ENCODE data around the gene KLHL25.

KLHL25 gene

DNA sequence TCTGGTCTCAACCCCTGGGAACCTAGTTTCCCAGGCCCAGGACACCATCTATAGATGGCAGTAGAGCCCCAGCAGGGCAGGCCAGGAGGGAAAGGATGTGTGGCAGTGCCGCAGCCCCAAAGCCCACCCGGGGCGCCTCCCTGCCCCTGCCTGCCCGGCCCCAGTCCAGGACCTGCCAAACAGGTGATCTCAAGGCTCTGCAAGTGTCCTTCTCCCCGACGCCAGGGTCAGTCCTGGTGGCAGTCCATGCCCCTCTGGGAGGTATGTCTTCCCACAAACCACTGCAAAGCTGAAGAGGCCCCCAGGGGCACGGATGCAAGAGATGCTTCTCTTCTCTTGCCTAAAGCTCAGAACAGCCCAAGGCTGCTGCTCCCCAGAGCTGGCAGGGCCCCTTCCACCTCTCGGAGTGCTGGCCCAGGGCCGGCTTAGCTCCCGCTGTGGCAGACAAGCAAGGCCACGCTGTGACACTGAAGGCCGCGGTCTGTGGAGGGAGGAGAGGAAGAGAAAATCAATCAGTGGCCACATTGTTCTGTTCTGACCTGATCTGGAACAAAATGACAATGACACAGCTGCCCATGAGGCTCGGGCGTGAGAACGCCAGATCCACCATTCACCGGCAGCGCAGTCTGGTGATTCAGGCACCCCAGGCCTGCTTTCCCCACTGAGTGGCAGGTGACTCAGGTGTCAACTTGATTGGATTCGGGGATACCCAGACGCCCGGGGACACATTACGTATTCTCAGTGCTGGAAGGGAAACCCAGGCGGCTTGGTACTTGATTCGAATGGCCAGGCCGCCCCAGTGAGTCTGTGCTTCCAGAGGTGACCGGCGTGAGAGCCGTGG lies 34.0 kb downstream of the KLHL25 start:
- no peak for DNase-seq

- no peak for DNase-seq
Measured at GRCh38 chr15:85760049-85760448, 34.7 kb downstream of the KLHL25 start.

- peak; percentile 1 for DNase-seq
Measured at GRCh38 chr15:85759376-85759775, 35.3 kb downstream of the KLHL25 start.

GRCh38 chr15:85758655-85758978 lies 36.1 kb downstream of the KLHL25 start:
- no peak for DNase-seq

DNA sequence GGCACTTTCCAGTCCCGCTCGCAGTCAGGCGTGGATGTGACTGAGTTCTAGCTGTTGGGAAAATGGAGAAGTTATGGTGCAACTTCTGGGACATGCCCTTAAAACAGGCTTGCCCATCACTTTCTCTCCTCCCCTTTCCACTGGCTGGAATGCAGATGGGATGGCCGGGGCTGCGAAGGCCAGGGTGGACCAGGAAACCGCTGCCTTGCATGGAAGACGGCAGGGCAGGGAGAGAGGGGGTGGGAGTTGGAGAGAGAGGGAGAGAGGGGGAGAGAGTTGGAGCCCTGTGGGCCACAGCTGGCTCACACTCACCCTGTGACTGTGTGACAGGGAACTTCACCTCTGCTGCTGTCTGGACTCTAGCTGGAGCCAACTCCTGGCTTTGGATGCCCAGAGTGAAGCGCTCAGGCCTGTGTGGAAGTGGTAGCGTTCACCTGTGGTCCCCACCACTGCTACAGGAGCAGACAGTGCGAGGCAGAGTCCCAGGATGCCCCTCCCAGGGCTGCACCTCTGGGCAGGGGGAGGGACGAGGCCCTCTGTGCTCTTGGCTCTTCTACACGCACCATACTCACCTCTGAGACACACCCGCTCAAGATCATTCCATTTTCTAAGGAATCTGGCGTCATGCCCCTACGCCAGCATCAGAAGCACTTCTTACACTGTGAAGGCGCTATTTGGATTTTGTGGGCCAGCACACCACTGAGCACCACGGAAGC lies 36.6 kb downstream of the KLHL25 start:
- DNase-seq: no peak

DNA sequence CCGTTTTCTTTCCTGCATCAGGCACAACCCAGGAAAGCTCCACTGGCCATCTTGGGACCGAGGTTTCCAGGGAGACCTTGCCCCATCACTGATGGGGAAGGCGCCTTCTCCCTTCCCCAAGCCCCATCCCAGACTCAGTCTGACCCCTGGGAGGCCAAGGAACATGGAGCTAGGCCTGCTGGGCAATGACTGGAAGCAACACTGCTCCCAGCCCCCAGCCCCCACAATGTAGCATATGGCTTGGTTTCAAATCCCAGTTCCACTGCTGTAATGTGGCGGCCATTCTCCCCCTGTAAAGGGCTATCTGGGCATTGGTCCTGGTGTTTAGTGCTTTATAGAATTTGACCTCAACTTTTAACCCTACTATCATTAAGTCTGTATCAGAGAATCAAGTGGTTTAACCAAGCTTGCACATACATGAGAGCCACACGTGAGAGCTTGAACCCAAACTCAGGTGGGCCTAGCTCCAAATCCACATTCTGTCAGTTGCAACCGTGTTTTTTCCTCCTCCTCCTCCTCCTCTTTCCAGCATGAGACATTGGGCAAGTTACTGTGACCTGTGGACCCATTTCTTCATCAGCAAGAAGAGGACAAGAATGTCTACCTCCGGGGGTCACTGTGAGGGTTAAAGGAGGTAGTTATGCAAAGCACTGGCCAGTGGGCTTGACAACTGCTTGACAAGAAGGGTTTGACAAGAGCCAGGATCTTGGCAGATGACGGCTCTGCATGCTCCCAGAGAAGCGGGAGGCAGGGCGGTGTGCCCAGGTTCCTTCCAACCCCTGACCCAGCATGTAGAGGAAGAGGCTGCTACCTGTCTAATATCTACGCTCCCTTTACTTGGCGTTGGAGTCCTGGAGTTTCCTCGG lies 37.4 kb downstream of the KLHL25 start:
- DNase-seq: no peak

DNA sequence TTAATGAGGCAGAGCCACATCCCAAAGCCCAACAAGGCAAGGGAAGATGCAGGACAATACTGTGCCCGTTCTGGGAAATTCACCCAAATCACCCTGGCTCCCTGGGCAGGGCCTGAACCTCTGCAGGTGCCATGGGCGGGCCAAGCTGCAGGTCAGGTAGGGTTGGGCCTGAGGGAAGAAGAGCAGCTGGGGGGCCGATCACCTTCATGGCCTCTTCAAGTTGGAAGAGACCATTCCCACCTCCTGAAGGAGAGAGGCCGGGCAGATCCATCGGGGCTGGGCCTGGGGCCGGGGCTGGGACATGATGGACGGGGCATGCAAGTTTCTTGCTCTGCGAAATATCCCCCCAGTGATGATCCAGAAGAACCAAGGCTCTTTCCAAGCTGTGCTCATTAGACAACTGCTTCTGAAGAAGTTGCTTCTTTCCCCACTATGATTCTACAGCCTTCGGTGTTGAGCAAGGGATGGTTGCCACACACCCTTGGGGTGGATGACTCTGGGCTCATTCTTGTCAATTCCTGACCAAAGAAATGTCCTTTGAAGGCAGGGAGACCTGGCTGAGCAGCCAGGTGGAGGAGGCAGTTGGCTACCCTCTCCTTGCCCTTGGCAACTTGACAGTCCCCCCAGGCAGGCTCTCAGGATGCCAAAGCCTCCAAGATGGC lies 38.2 kb downstream of the KLHL25 start:
- no peak for DNase-seq

DNA sequence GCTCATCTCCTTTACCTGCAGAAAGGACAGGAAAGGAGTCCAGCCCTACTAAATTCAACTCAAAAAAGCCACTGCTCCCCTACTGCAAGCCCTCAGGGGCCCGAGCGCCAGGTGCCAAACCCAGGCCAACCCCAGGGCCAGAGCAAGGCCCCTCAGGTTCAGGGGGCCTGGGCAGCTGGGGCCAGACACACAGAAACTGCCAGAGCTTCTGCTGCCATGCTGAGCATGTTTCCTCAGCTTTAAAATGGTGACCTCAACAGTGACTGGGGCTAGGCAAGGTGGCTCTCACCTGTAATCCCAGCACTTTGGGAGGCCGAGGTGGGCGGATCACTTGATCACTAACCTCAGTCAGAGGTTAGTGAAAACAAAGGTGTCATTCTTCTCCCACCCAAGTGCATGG lies 38.8 kb downstream of the KLHL25 start:
- no peak for DNase-seq

DNA sequence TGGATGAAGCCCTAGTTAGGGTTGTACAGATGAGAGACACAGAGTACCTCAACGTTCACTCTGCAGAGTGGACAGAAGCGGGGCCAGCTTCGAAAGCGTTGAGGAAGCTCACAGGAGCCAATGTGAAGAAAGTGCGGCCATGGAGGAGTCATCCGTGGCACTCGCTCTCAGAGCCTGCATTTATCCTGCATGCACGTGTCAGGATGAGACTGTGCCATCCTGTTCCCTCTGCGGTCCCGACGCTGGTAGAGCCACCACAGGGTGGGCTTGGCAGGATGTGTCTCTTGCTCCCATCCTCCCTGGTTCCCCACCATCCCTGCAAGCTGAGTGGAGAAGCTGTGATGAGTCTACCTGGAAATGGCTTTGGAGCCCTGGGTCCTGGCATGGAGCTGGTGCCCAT lies 39.3 kb downstream of the KLHL25 start:
- no peak for DNase-seq

DNA sequence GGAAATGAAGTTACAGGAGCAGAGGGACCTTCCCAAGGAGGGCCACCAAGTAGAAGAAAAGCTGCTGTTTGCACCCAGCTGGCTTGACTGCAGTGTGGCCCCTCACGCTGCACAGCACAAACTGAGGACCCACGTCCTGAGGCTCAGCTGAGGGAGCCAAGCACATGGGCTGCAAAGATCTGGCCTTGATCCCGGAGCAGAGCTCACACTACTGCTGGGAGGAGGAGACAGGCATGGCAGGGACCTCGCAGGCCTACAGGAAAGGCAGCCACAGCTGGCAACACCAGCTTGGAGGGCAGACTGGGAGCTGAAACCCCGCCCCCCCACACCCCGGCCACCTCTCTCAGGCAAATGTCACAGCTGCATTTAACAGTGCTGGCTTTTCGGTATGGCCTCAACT lies 39.7 kb downstream of the KLHL25 start:
- DNase-seq: no peak

GRCh38 chr15:85753791-85754452 lies 40.8 kb downstream of the KLHL25 start:
- DNase-seq: no peak

- no peak for DNase-seq
Measured at GRCh38 chr15:85753261-85753660, 41.5 kb downstream of the KLHL25 start.

DNA sequence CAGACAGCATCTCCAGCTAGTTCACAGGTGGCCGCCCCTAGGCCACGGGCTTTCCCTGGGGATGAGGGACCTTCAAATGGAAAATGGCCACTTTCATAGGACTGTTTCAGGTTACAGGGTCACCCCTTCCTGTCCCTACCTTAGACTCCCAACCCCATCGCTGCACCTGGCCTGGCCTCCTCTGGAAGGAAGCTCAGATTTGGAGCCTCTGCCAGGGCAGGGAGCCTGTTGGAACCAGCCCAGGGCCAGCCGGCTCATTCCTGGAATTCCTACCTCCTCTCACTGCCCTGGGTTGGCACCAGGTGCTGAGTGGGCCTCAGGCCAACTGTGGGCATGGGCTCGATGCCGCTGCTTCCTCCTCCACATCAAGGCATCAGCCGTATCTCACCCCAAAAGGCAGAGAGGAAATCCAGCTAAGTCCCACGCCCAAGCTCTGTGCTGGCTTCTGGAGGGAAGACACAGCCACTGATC lies 42.2 kb downstream of the KLHL25 start:
- no peak for DNase-seq

DNA sequence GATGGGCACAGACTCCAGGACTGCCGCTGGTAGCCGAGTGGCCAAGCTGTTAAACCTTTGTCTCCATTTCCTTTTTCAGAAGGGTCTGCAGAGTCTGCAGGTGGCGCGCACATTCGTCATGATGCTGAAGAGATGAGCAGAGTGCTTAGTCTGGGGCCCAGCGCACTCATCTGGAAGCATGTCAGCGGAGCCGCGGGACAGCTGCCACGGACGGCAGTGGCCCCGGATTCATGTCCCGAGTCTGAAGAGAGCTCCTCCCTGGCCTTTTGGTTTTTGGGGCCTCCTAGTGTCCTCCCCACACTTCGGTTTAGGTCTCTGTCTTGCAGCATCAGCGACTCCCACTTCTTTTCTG lies 42.6 kb downstream of the KLHL25 start:
- no peak for DNase-seq

DNA sequence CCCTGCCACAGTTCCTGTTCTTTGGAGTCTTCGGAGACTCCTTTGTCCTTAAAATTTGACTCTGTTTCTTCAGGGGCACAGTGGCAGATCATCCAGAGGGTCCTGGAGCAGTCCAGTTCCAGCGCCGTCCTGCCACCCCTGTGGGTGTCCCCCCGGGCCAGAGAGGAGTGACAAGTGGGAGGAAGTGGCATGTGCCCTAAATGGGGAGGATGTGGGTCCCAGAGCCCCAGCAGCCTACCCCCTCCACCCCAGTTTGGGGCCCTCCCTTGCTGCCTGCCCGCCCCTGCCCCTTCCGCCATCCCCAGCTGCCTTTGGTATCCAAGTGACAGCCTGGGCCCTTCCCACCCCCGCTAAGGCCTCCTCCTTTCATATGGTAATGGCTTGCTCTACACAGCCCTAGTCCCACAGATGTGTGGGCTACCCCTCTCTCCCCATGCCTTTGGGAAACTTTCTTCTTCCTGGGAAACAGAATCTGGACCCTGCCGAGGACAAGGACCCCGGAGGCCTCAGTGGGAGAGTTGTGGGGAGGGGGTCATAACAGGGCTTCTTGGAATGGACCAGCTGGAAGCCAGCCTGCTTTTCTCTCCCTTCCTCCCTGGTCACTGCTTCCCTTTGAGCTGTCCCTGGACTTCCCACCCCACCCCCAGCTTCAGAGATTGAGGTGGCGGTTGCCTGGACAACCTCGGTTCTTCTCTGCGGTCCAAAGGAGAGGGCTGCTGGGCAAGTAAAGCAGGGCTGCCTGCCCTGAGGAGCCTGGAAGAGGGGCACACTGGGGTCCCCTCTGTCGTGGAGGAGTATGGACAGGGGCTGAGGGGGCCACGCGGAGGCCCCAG lies 43.2 kb downstream of the KLHL25 start:
- DNase-seq: no peak

DNA sequence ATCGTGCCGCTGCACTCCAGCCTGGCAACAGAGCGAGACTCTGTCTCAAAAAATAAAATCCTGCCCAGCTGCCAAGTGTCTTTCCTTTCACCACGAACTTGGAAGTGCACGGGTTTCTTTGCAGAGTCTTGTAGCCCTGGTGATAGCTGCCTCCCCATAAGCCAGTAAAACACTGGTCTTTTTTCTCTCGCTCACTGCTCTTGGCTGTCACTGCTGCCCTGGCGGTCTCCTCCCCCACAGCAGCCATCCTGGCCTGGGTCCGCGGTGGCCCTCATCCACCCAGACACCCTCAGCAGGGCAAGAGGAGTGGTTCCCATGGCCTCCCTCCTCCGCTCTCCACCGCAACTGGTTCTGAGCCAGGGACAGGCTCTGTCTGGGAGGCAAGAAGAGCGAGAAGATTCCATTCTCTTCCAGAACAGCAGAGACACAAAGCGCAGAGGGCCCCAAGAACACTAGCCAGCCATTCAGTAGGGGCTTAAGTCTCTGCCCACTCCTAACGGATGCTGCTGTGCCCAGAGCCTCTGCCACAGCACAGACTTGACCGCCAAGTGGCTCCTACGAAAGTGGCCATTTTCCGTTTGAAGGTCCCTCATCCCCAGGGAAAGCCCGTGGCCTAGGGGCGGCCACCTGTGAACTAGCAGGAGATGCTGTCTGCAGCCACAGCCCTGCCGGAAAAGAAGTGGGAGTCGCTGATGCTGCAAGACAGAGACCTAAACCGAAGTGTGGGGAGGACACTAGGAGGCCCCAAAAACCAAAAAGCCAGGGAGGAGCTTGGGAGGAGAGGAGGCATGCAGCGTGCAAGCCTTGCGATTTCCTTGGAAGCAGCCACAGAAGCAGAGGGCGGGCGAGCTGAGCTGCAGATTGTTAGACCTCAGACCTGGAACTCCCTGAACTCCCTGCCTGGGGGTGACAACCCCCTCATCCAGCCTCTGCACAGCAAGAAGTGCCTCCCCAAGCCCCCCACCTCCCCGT lies 44.1 kb downstream of the KLHL25 start:
- no peak for DNase-seq

DNA sequence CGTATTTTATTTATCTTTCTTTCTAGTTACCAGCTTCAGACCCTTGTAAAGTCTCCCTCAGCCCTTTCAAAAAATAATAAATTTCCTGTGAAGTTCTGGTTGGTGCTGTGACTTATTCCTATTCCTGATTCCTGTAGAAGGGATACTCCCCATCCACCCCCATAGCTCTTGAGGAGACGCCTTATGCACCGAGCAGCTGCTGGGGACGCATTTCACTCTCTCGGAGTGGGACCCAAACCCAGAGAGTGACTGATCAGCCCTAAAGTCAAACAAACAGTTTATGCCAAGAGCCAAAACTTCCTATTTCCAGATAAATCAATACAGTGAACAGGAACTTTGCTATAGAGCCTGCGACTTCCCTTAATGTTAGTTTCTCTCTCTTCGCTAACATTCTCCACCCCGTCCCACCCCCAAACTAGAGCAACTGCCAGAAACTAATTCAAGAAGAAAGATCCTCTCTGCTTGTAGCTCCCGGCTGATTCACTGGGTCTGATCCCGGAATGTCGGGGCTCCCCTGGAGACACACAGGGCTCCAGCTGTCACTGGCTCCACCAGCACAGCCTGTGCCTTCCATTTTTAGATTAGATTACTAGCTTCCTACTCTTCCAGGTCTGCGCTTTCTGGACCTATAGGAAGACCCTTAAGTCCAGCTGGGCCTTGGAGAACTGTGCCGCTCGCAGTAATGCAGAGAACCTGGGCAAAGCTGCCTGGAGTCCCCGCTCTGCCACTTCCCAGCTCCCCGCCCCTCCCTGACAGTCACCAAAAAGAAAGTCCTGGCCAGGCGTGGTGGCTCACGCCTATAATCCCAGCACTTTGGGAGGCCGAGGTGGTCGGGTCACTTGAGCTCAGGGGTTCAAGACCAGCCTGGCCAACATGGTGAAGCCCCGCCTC lies 45.2 kb downstream of the KLHL25 start:
- DNase-seq: no peak

DNA sequence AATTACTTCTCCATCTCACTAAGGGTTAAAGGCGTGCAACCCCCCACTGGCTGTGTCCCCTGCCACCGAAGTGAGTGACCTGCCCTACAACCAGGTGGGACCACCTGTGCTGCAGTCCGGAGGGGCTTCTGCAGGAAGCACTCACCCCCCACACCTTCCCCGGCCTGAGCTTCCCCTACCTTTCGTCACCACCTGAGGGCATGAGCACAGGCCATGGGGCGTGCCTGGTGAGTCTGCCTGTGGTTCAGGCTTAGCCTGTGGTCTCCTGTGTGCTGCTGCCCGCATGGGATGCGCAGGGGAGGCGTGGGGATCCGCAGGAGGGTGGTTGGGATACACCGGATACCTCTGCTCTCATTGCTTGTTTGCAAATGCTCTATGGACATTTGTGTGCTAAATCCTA lies 46.0 kb downstream of the KLHL25 start:
- DNase-seq: no peak

- DNase-seq: no peak
Measured at GRCh38 chr15:85748176-85748575, 46.5 kb downstream of the KLHL25 start.

All from NCI-H1092 treated with DMSO at 0.1 percent for 48 hours (cell line).